ENCODE results near the gene CTSO. TPM values are rescaled to one million over a fixed set of nuclear protein-coding genes. Genes with fewer than 3 reads are reported as not detected.
A peak's percentile ranks its signal among the peaks of the same experiment; 100 is the strongest.

The CTSO gene
- polyA plus RNA-seq, 2 of the 4 experiments (the other 2 are of a cell fraction), result 0.81 to 2.0 TPM

DNA sequence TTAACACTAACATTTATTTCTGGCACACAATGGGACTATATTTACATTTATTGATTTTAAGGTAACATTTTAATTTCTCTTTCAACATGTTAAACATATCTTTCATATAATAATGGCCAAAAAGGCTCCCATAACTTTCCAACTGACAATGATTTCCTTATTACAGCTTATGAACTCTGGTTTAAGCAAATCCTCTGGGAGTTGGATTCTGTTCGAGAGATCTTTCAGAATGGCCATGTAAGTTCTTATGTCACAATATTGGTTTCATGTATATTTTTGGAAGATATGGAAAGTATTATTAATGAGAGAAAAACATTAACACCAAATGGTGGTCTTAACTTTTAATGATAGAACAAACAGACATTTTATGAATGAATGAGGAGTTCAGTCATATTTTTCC lies 46.1 kb downstream of the CTSO start (continued):
- no peak for TF ChIP-seq NFE2L2 (conservative IDR thresholded peaks at IDR 0.05; ENCODE audit: low read length)
- TF ChIP-seq, protein P1, sequence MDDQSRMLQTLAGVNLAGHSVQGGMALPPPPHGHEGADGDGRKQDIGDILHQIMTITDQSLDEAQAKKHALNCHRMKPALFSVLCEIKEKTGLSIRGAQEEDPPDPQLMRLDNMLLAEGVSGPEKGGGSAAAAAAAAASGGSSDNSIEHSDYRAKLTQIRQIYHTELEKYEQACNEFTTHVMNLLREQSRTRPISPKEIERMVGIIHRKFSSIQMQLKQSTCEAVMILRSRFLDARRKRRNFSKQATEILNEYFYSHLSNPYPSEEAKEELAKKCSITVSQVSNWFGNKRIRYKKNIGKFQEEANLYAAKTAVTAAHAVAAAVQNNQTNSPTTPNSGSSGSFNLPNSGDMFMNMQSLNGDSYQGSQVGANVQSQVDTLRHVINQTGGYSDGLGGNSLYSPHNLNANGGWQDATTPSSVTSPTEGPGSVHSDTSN (IDR thresholded peaks at IDR 0.05), result no peak
- TF ChIP-seq, protein P2, sequence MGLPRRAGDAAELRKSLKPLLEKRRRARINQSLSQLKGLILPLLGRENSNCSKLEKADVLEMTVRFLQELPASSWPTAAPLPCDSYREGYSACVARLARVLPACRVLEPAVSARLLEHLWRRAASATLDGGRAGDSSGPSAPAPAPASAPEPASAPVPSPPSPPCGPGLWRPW (IDR thresholded peaks at IDR 0.05), result no peak

DNA sequence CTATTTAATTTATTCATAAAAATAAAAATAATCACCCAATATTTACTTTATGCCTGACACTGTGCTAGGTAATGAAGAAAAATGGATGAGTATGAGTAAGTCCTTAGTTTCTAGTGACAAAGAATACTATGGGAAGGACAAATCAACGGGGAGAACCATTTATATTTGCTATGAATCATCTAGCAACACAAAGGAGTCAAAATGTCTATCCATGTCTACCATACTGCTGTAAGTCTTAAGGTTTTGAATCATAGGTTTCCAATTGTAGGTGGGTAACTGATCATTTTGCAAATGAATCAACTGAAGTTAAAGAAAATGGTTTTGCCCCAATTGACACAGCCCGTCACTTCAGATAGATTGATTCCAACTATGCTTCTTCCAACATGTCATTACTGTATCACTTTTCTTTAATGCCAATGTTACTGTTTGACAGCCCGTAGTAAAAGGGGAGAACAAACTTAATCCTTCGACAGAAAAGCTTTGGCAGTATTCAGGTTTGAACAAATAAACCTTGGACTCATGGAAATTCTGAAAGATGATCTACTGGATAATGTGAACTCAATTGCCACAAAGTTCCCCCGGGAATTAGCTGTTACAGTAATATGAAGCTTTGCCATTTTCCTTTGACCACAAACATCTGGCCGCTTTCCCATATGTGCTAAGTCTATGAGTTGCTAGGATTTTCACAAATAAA lies 47.0 kb downstream of the CTSO start:
- FAIRE-seq, result no peak
- CTCF ChIA-PET, result interaction anchor here (1.2 kb wide), 1 partner anchor 47 kb away, joined by 3 read pairs; no protein-coding TSS in a partner anchor
- no peak overlapping the region for H3K4me2 ChIP-seq
- 0 out of 3 replicates have a peak, but pooled peaks cover 4% of the 10 kb centered on the region for H3K4me1 ChIP-seq
- TF ChIP-seq FOSB (CRISPR knock-in tag; IDR thresholded peaks at IDR 0.05), result no peak
- TF ChIP-seq POLR2A (IDR thresholded peaks at IDR 0.05; ENCODE audit: low read length), result no peak
- TF ChIP-seq BHLHE40 (IDR thresholded peaks at IDR 0.05; ENCODE audit: low read depth, low read length), result no peak
- TF ChIP-seq, protein P3, sequence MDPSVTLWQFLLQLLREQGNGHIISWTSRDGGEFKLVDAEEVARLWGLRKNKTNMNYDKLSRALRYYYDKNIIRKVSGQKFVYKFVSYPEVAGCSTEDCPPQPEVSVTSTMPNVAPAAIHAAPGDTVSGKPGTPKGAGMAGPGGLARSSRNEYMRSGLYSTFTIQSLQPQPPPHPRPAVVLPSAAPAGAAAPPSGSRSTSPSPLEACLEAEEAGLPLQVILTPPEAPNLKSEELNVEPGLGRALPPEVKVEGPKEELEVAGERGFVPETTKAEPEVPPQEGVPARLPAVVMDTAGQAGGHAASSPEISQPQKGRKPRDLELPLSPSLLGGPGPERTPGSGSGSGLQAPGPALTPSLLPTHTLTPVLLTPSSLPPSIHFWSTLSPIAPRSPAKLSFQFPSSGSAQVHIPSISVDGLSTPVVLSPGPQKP (IDR thresholded peaks at IDR 0.05; ENCODE audit: low read depth, low read length), result no peak
- TF ChIP-seq ZNF302 (CRISPR knock-in tag; IDR thresholded peaks at IDR 0.05), result no peak
- TF ChIP-seq HOXB13 (CRISPR knock-in tag; IDR thresholded peaks at IDR 0.05; ENCODE audit: low read depth), result no peak
- TF ChIP-seq PHF8 (IDR thresholded peaks at IDR 0.05; ENCODE audit: borderline replicate concordance, low read depth), result no peak
- TF ChIP-seq RCOR1 (IDR thresholded peaks at IDR 0.05; ENCODE audit: low read depth, low read length), result no peak
- TF ChIP-seq POLR2AphosphoS2 (conservative IDR thresholded peaks at IDR 0.05; ENCODE audit: low read length), result no peak
- TF ChIP-seq NPAS2 (CRISPR knock-in tag; IDR thresholded peaks at IDR 0.05; ENCODE audit: borderline replicate concordance), result no peak
- TF ChIP-seq MYC (IDR thresholded peaks at IDR 0.05; ENCODE audit: borderline replicate concordance, low read length), result no peak
- TF ChIP-seq, protein P4, sequence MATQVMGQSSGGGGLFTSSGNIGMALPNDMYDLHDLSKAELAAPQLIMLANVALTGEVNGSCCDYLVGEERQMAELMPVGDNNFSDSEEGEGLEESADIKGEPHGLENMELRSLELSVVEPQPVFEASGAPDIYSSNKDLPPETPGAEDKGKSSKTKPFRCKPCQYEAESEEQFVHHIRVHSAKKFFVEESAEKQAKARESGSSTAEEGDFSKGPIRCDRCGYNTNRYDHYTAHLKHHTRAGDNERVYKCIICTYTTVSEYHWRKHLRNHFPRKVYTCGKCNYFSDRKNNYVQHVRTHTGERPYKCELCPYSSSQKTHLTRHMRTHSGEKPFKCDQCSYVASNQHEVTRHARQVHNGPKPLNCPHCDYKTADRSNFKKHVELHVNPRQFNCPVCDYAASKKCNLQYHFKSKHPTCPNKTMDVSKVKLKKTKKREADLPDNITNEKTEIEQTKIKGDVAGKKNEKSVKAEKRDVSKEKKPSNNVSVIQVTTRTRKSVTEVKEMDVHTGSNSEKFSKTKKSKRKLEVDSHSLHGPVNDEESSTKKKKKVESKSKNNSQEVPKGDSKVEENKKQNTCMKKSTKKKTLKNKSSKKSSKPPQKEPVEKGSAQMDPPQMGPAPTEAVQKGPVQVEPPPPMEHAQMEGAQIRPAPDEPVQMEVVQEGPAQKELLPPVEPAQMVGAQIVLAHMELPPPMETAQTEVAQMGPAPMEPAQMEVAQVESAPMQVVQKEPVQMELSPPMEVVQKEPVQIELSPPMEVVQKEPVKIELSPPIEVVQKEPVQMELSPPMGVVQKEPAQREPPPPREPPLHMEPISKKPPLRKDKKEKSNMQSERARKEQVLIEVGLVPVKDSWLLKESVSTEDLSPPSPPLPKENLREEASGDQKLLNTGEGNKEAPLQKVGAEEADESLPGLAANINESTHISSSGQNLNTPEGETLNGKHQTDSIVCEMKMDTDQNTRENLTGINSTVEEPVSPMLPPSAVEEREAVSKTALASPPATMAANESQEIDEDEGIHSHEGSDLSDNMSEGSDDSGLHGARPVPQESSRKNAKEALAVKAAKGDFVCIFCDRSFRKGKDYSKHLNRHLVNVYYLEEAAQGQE (IDR thresholded peaks at IDR 0.05), result no peak
- TF ChIP-seq, protein P5, sequence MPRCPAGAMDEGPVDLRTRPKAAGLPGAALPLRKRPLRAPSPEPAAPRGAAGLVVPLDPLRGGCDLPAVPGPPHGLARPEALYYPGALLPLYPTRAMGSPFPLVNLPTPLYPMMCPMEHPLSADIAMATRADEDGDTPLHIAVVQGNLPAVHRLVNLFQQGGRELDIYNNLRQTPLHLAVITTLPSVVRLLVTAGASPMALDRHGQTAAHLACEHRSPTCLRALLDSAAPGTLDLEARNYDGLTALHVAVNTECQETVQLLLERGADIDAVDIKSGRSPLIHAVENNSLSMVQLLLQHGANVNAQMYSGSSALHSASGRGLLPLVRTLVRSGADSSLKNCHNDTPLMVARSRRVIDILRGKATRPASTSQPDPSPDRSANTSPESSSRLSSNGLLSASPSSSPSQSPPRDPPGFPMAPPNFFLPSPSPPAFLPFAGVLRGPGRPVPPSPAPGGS (IDR thresholded peaks at IDR 0.05), result no peak
- no peak for TF ChIP-seq ZC3H11A (IDR thresholded peaks at IDR 0.05)
- no peak overlapping the region for H3K27ac ChIP-seq
- POLR2A ChIA-PET, result no interaction called here
- whole genome bisulfite sequencing (ENCODE audit: missing lambda C conversion rate), result 21% methylated on average over 6 of the region's 6 CpGs
- peak in 1 of 2 experiments; percentile 16 for DNase-seq (ENCODE audit: low read depth in 1 of 2, low spot score in 1 of 2)
- H3K9me3 ChIP-seq, result no peaks in the 10 kb centered on the region
- no peak overlapping the region for H3K4me3 ChIP-seq
- ATAC-seq, result no peak
